GM21528 (cell line): ENCODE measurements around the gene BHMT2.

Experiments
- ATAC-seq: cut with Tn5 transposase; IDR thresholded peaks from one replicate; pipeline ENCODE4 v1.9.1; 2021; ENCODE audit warnings: mild to moderate bottlenecking, moderate library complexity; ENCODE audit not compliant: unreplicated experiment, low FRiP score

BHMT2 gene

GRCh38 chr5:79111960-79112702 lies 42.6 kb downstream of the BHMT2 start:
- ATAC-seq = no peak

- ATAC-seq = no peak
These were observed 43.1 kb downstream of the BHMT2 start for GRCh38 chr5:79112703-79113058.

GRCh38 chr5:79119486-79119885 lies 49.9 kb downstream of the BHMT2 start:
- ATAC-seq = no peak

- ATAC-seq = no peak
These were observed 50.7 kb downstream of the BHMT2 start for GRCh38 chr5:79120221-79120620.

- no peak for ATAC-seq
These were observed 53.4 kb downstream of the BHMT2 start for GRCh38 chr5:79122973-79123372.

GRCh38 chr5:79124607-79125006 lies 55.0 kb downstream of the BHMT2 start:
- no peak for ATAC-seq

GRCh38 chr5:79130781-79131180 lies 61.2 kb downstream of the BHMT2 start:
- ATAC-seq = no peak

- no peak for ATAC-seq
These were observed 63.6 kb downstream of the BHMT2 start for GRCh38 chr5:79133121-79133656.

- no peak for ATAC-seq
These were observed 64.3 kb downstream of the BHMT2 start for GRCh38 chr5:79133657-79134451.

GRCh38 chr5:79135790-79136553 lies 66.4 kb downstream of the BHMT2 start:
- no peak for ATAC-seq

GRCh38 chr5:79136618-79137017 lies 67.1 kb downstream of the BHMT2 start:
- ATAC-seq = no peak
